ENCODE measurements around the gene GAS7.

The GAS7 gene

GRCh38 chr17:10207153-10207552, 8.7 kb upstream of the GAS7 start:
- TF ChIP-seq SUZ12 (IDR thresholded peaks at IDR 0.05), result no peak
- CTCF ChIA-PET, result no interaction called here
- POLR2A ChIA-PET, result no interaction called here
- no peak for DNase-seq (ENCODE audit: extremely low spot score)

- no peak for DNase-seq (ENCODE audit: extremely low spot score)
- CTCF ChIA-PET, result no interaction called here
- POLR2A ChIA-PET, result no interaction called here
- TF ChIP-seq L3MBTL2 (conservative IDR thresholded peaks at IDR 0.05) (no peak), CTBP1 (IDR thresholded peaks at IDR 0.05; ENCODE audit: borderline replicate concordance) (no peak), ZNF384 (IDR thresholded peaks at IDR 0.05) (no peak), PKNOX1 (IDR thresholded peaks at IDR 0.05) (no peak), HDGF (IDR thresholded peaks at IDR 0.05; ENCODE audit: borderline replicate concordance) (no peak), LEF1 (IDR thresholded peaks at IDR 0.05; ENCODE audit: borderline replicate concordance) (no peak), SUZ12 (IDR thresholded peaks at IDR 0.05) (no peak), TARDBP (IDR thresholded peaks at IDR 0.05) (no peak), FOXM1 (IDR thresholded peaks at IDR 0.05; ENCODE audit: borderline replicate concordance) (no peak), SP1 (IDR thresholded peaks at IDR 0.05) (no peak), FOXA1 (IDR thresholded peaks at IDR 0.05) (no peak), BHLHE40 (IDR thresholded peaks at IDR 0.05; ENCODE audit: borderline replicate concordance) (no peak), NFRKB (IDR thresholded peaks at IDR 0.05) (no peak), FOXK2 (IDR thresholded peaks at IDR 0.05) (no peak), ARNT (IDR thresholded peaks at IDR 0.05) (no peak), ELF4 (IDR thresholded peaks at IDR 0.05) (no peak)
These were observed 7.3 kb upstream of the GAS7 start for GRCh38 chr17:10205549-10206185.

- POLR2A ChIA-PET, result no interaction called here
- TF ChIP-seq FOXM1 (IDR thresholded peaks at IDR 0.05; ENCODE audit: borderline replicate concordance), result no peak
- TF ChIP-seq ZNF384 (IDR thresholded peaks at IDR 0.05), result no peak
- no peak for TF ChIP-seq SUZ12 (IDR thresholded peaks at IDR 0.05)
- no peak for TF ChIP-seq ELF4 (IDR thresholded peaks at IDR 0.05)
- no peak for TF ChIP-seq CTBP1 (IDR thresholded peaks at IDR 0.05; ENCODE audit: borderline replicate concordance)
- no peak for TF ChIP-seq NFRKB (IDR thresholded peaks at IDR 0.05)
- TF ChIP-seq SP1 (IDR thresholded peaks at IDR 0.05), result no peak
- no peak for TF ChIP-seq L3MBTL2 (conservative IDR thresholded peaks at IDR 0.05)
- no peak for TF ChIP-seq FOXK2 (IDR thresholded peaks at IDR 0.05)
- TF ChIP-seq ARNT (IDR thresholded peaks at IDR 0.05), result no peak
- no peak for TF ChIP-seq FOXA1 (IDR thresholded peaks at IDR 0.05)
- TF ChIP-seq HDGF (IDR thresholded peaks at IDR 0.05; ENCODE audit: borderline replicate concordance), result no peak
- no peak for TF ChIP-seq TARDBP (IDR thresholded peaks at IDR 0.05)
- TF ChIP-seq PKNOX1 (IDR thresholded peaks at IDR 0.05), result no peak
- no peak for TF ChIP-seq LEF1 (IDR thresholded peaks at IDR 0.05; ENCODE audit: borderline replicate concordance)
- TF ChIP-seq BHLHE40 (IDR thresholded peaks at IDR 0.05; ENCODE audit: borderline replicate concordance), result no peak
- DNase-seq (ENCODE audit: extremely low spot score), result no peak
- CTCF ChIA-PET, result no interaction called here
These were observed 3.3 kb upstream of the GAS7 start for GRCh38 chr17:10201680-10202079.

- POLR2A ChIA-PET, result no interaction called here
- DNase-seq (ENCODE audit: extremely low spot score), result no peak
- TF ChIP-seq NFRKB (IDR thresholded peaks at IDR 0.05) (no peak), BHLHE40 (IDR thresholded peaks at IDR 0.05; ENCODE audit: borderline replicate concordance) (no peak), FOXK2 (IDR thresholded peaks at IDR 0.05) (no peak), LEF1 (IDR thresholded peaks at IDR 0.05; ENCODE audit: borderline replicate concordance) (no peak), FOXM1 (IDR thresholded peaks at IDR 0.05; ENCODE audit: borderline replicate concordance) (no peak), CTBP1 (IDR thresholded peaks at IDR 0.05; ENCODE audit: borderline replicate concordance) (no peak), ELF4 (IDR thresholded peaks at IDR 0.05) (no peak), SP1 (IDR thresholded peaks at IDR 0.05) (no peak), L3MBTL2 (conservative IDR thresholded peaks at IDR 0.05) (no peak), FOXA1 (IDR thresholded peaks at IDR 0.05) (no peak), ZNF384 (IDR thresholded peaks at IDR 0.05) (no peak), TARDBP (IDR thresholded peaks at IDR 0.05) (no peak), PKNOX1 (IDR thresholded peaks at IDR 0.05) (no peak), HDGF (IDR thresholded peaks at IDR 0.05; ENCODE audit: borderline replicate concordance) (no peak), SUZ12 (IDR thresholded peaks at IDR 0.05) (no peak)
- CTCF ChIA-PET, result interaction anchor here (2.2 kb wide), 1 partner anchor 8 kb away, joined by 6 read pairs; no protein-coding TSS in a partner anchor
These were observed 2.2 kb upstream of the GAS7 start for GRCh38 chr17:10200645-10201044.

GRCh38 chr17:10200016-10200415, 1.6 kb upstream of the GAS7 start:
- TF ChIP-seq FOXA1 (IDR thresholded peaks at IDR 0.05) (no peak), HDGF (IDR thresholded peaks at IDR 0.05; ENCODE audit: borderline replicate concordance) (no peak), ARNT (IDR thresholded peaks at IDR 0.05) (no peak), PKNOX1 (IDR thresholded peaks at IDR 0.05) (no peak), BHLHE40 (IDR thresholded peaks at IDR 0.05; ENCODE audit: borderline replicate concordance) (no peak), LEF1 (IDR thresholded peaks at IDR 0.05; ENCODE audit: borderline replicate concordance) (no peak)
- POLR2A ChIA-PET, result no interaction called here

More at GRCh38 chr17:10200016-10200415, 1.6 kb upstream of the GAS7 start:
- CTCF ChIA-PET, result interaction anchor here (2.2 kb wide), 1 partner anchor 9 kb away, joined by 6 read pairs; no protein-coding TSS in a partner anchor
- DNase-seq (ENCODE audit: extremely low spot score), result no peak
